RPMI8226 (cell line): ENCODE measurements around the gene EIF4EBP3.
"Not testable (repeated sequence)": the region's sequence is repeated elsewhere in the genome, so short reads cannot be mapped to it uniquely, and the experiment has no call there.

Experiments used
- DNase-seq: peaks from one replicate; pipeline ENCODE4 v3.0.0-alpha.2; 2015

EIF4EBP3 gene

DNA sequence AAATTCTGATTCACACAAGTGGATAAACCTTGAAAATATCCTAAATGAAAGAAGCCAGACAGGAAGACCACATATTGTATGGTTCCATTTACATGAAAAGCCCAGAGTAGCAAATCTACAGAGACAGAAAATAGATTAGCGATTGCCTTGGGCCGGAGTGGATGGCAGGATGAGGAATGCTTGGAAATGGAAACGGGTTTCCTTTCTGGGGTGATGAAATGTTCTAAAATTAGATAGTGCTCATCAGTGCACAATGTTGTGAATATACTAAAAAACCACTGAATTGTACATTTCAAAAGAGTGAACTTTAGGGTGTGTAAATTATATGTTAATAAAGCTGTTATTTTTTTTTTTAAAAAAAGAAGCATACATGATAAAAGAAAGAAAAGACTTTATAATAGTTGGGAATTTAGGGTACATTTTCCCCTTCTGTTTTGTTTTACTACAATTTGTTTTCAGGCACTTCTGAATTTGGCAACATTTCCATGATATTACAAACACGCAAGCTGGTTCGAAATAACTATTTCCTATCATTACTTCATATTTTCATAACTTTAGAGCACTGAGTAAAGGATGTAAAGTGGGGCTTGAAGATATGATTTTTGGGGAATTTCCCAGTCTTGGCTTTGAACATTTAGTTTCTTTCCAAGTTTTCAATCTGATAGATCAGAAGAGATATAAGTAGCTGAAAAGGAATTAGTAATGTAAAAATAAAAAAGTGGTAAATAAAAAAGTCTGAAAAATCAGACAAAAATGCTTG is 41.0 kb downstream of the EIF4EBP3 start:
- DNase-seq, result no peak

DNA sequence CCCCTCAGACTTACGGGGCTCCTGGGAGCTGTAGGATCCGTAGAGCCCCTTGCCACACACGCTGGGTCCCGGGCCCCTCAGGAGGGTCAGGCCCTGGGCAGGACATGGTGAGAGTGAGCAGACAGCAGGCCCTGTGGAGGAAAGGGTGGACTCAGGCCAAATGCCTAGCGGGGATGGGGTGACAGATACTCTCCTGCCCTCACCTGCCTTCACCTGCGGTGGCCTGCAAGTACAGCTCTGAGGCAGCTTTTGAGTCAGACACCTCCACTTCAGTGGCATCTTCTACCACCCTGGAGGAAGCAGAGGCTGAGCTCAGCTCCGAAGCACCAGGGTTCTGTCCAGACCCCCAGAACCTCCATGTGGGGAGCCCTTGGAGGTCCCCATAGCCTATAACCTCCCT is 43.4 kb downstream of the EIF4EBP3 start:
- no peak for DNase-seq

- DNase-seq, result peak; percentile 21
These were observed 44.4 kb downstream of the EIF4EBP3 start for GRCh38 chr5:140591747-140592372.

DNA sequence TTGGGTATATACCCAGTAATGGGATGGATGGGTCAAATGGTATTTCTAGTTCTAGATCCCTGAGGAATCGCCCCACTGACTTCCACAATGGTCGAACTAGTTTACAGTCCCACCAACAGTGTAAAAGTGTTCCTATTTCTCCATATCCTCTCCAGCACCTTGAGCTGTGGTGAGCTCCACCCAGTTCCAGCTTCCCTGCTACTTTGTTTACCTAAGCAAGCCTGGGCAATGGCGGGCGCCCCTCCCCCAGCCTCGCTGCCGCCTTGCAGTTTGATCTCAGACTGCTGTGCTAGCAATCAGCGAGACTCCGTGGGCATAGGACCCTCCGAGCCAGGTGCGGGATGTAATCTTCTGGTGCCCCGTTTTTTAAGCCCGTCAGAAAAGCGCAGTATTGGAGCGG is 45.6 kb downstream of the EIF4EBP3 start:
- not testable (repeated sequence) for DNase-seq

- no peak for DNase-seq
These were observed 46.7 kb downstream of the EIF4EBP3 start for GRCh38 chr5:140594169-140594568.

- peak; percentile 87 for DNase-seq
These were observed 48.3 kb downstream of the EIF4EBP3 start for GRCh38 chr5:140595538-140596300.

DNA sequence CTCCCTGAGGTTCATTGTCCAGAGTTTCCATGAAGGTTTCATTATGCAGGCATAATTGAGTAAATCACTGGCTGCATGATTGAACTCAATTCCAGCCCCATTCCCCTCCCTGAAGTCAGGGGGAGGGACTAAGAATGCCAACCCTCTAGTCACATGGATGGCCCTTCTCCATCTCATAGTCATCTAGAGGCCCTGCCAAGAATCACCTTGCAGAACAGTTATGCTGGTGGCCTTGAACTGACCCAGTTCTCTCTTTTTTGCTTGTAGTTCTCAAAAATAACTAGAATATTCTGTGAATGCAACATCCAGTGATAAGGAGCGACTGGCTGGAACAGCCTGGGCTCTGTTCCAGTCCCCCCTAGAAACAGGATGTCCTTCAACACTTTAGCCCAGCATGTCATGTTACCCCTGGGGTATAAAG is 48.9 kb downstream of the EIF4EBP3 start:
- DNase-seq, result no peak

DNA sequence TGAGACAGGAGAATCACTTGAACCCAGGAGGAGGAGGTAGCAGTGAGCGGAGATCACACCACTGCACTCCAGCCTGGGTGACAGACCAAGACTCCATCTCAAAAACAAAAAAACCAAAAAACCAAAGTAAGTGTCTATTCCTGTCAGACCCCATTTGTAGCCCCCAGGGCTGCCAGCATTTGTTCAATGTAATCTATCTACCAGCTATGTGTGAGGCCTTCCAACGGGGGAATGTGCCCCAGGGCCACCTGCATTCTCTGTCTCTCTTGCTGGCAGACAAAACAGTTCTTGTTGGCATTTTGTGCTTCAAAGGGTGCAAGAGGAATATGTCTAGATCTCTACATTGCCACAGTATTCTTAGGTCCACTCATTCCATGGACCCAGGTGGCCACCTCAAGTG is 51.4 kb downstream of the EIF4EBP3 start:
- DNase-seq, result no peak
